KMS-11 (cell line): ENCODE results near the gene WWC1.

Experiments
- H2AFZ ChIP-seq: fragments of 200-600 bp; sonication (generic); 2 replicates; pipeline ENCODE4 v1.6.1; 2016; ENCODE audit warnings: antibody characterized with exemption, mixed run types, low read depth
- H3K27ac ChIP-seq: fragments of 200-600 bp; sonication (generic); 2 replicates; pipeline ENCODE4 v1.6.1; 2016; ENCODE audit warnings: mild to moderate bottlenecking, mixed run types
- H3K27me3 ChIP-seq: fragments of 200-600 bp; sonication (generic); 2 replicates; pipeline ENCODE4 v1.6.1; 2017; ENCODE audit warnings: mild to moderate bottlenecking, low read depth, mixed run types, moderate library complexity; ENCODE audit not compliant: insufficient read depth
- H3K36me3 ChIP-seq: fragments of 200-600 bp; sonication (generic); 2 replicates; pipeline ENCODE4 v1.6.1; 2017; ENCODE audit warnings: mild to moderate bottlenecking, mixed run types; ENCODE audit not compliant: insufficient read depth
- H3K4me1 ChIP-seq: fragments of 200-600 bp; sonication (generic); 2 replicates; pipeline ENCODE4 v1.6.1; 2016; ENCODE audit warnings: mild to moderate bottlenecking, low read depth, mixed run types; ENCODE audit not compliant: poor library complexity, severe bottlenecking
- H3K4me2 ChIP-seq: fragments of 200-600 bp; sonication (generic); 2 replicates; pipeline ENCODE4 v1.7.0; 2016; ENCODE audit warnings: mild to moderate bottlenecking, mixed run types
- H3K4me3 ChIP-seq: fragments of 200-600 bp; sonication (generic); IDR thresholded peaks from 2 replicates; pipeline ENCODE4 v1.6.1; 2017; ENCODE audit warnings: low read depth, low read length, mixed read lengths; ENCODE audit not compliant: insufficient read depth
- H3K79me2 ChIP-seq: fragments of 200-600 bp; sonication (generic); 2 replicates; pipeline ENCODE4 v1.6.1; 2016; ENCODE audit warnings: low read depth, mixed run types; ENCODE audit not compliant: insufficient read depth
- H3K9ac ChIP-seq: fragments of 200-600 bp; sonication (generic); 2 replicates; pipeline ENCODE4 v1.6.1; 2016; ENCODE audit warnings: mild to moderate bottlenecking, mixed run types
- H4K20me1 ChIP-seq: fragments of 200-600 bp; sonication (generic); 2 replicates; pipeline ENCODE4 v1.6.1; 2016; ENCODE audit warnings: mild to moderate bottlenecking, mixed run types; ENCODE audit not compliant: insufficient read depth
- TF ChIP-seq, protein P1 (sequence below): fragments of 200-600 bp; sonication (generic); conservative IDR thresholded peaks from 2 replicates; pipeline ENCODE4 v1.6.1; 2017; ENCODE audit warnings: low read depth, mild to moderate bottlenecking, antibody characterized with exemption, low read length, moderate library complexity, mixed read lengths

WWC1 gene

DNA sequence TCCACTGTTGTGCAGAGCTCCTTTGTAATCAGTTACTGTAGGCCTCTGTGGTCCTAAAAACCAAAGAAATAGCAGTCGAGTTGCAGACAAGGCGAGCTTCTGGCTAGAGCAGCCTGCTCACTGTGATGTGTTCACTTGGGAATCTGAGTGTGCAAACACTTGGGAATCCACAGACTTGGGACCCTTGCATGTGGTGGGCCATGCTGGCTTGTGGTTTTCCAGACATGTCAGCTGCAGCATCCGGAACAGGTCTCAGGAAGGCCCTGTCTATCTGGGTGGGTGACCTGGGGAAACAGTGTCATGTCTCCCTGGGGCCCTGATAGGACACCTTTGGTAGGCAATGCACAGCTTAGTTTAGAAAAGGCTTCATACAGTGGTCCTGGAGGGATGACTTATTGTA lies 66.4 kb downstream of the WWC1 start:
- Histone ChIP-seq H3K4me3 (no peak overlapping the region), H3K4me1 (no peaks in the 10 kb centered on the region), H3K27ac (no peak overlapping the region), H3K36me3 (no peaks in the 10 kb centered on the region), H3K27me3 (no peaks in the 10 kb centered on the region), H4K20me1 (no peaks in the 10 kb centered on the region), H2AFZ (no peak overlapping the region), H3K79me2 (no peaks in the 10 kb centered on the region), H3K9ac (no peak overlapping the region), H3K4me2 (no peak overlapping the region)
- TF ChIP-seq, protein P1, sequence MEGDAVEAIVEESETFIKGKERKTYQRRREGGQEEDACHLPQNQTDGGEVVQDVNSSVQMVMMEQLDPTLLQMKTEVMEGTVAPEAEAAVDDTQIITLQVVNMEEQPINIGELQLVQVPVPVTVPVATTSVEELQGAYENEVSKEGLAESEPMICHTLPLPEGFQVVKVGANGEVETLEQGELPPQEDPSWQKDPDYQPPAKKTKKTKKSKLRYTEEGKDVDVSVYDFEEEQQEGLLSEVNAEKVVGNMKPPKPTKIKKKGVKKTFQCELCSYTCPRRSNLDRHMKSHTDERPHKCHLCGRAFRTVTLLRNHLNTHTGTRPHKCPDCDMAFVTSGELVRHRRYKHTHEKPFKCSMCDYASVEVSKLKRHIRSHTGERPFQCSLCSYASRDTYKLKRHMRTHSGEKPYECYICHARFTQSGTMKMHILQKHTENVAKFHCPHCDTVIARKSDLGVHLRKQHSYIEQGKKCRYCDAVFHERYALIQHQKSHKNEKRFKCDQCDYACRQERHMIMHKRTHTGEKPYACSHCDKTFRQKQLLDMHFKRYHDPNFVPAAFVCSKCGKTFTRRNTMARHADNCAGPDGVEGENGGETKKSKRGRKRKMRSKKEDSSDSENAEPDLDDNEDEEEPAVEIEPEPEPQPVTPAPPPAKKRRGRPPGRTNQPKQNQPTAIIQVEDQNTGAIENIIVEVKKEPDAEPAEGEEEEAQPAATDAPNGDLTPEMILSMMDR, result no peak

DNA sequence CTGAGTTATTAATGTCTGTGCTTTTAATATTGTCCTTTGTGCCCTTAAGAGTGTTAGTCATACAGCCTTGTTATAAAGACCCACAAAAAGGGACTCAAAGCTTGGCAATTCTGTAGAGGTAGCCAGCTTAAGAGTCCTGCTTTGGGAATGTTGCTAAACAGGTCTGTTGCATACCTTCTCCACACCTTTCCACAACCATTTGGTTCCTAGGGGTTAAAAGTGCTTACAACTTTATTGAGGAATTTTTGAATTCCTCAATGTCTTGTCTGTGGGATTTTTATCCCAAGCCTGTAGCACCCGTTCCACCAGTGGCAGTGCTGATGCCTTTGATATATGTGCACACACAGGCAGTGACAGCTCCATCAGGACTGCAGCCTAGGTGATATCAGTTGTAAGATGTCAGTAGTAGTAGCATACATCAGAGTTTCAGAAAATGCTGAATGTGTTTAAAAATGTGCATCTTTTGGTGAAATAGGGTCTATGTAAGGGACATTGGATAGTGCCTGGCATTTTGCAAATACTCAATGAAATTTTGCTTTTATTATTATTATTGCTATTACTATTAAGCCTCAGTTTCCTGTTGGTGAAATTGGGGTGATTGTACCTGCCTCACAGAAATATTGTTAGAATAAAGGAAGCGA lies 68.5 kb downstream of the WWC1 start:
- Histone ChIP-seq H3K27me3 (no peaks in the 10 kb centered on the region), H3K27ac (no peak overlapping the region), H3K4me1 (no peaks in the 10 kb centered on the region), H3K4me3 (no peak overlapping the region), H3K79me2 (no peaks in the 10 kb centered on the region), H3K4me2 (no peak overlapping the region), H3K9ac (no peak overlapping the region), H3K36me3 (no peaks in the 10 kb centered on the region), H4K20me1 (no peaks in the 10 kb centered on the region), H2AFZ (no peak overlapping the region)
- TF ChIP-seq, protein P1, result no peak

DNA sequence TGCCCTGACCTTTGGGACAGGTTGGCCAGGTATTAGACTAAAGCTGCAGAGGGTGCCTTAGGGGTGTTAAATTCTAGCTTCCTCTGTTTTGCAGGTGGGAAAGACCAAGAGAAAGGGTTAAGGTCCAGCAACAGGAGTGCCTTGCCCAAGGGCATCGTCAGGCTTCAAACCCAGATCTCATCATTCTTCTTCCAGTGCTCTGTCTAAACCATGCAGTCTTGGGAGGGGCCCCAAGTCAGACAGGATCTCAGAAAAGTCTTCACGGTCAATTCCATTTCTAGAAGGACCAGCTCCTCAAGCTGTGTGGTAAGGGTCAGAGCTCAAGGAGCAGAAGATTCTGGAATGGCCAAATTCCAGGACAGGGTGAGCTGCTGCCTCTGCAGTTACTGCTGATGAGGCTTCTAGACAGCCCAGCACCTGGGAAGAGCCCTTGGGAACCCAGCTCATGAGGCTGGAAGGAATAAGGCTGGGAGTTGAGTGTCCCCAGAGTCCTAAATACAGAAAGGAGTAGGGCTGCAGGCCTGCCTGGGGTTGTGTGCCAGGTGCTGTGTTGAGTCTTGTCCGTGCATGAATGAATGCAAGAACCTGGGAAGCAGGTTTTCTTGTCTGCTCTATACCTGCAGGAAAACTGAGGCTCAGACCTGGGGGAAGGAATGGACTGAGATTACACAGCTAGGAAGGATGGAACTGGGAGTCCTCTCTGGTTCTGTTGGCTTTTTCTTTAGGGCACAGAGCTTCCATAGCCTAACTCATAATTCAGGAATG lies 69.3 kb downstream of the WWC1 start:
- Histone ChIP-seq H3K27me3 (no peaks in the 10 kb centered on the region), H3K4me3 (no peak overlapping the region), H3K27ac (no peak overlapping the region), H3K79me2 (no peaks in the 10 kb centered on the region), H2AFZ (no peak overlapping the region), H3K9ac (no peak overlapping the region), H3K36me3 (no peaks in the 10 kb centered on the region), H3K4me2 (no peak overlapping the region), H3K4me1 (no peaks in the 10 kb centered on the region), H4K20me1 (no peaks in the 10 kb centered on the region)
- TF ChIP-seq, protein P1, result no peak

DNA sequence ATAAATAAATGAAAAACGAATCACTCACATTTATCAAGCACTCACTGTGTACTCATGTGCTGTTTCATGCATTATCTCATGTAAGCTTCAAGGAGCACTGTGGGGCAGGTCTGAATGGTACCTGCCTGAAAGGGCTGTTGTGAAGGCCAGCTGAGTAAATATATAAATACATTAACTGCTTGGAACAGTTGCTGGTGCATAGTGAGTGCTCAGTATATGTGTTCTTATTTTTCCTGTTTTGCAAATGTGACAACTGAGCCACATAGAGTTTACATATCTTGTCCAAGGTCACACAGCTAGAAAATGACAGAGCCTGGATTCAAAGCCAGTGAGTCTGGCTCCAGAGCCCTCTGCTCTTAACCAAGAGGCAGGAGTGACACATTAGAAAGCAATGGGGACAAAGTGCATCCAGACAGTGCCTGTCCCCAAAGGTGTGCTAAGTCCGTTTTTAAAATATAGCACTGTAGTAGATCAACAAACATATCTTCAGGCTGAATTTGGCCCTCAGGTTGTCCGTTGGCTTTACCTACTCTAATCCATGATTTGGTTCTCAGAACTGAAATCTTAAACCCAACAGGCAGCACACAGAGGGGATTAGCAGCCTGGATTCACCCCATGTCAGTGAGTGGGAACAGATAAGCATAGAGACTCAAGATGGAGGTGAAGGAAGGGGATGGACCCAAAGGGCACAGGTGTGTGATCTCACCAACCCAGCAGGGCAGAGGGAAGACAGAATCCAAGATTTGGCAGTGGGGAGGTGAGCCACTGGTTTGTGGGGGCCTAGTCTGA lies 70.8 kb downstream of the WWC1 start:
- Histone ChIP-seq H3K9ac (no peak overlapping the region), H4K20me1 (no peaks in the 10 kb centered on the region), H2AFZ (no peak overlapping the region), H3K36me3 (no peaks in the 10 kb centered on the region), H3K79me2 (no peaks in the 10 kb centered on the region), H3K27ac (no peak overlapping the region), H3K4me2 (no peak overlapping the region), H3K27me3 (no peaks in the 10 kb centered on the region), H3K4me1 (no peaks in the 10 kb centered on the region), H3K4me3 (no peak overlapping the region)
- TF ChIP-seq, protein P1, result no peak
